Glomerular visceral epithelial cell (primary cell): ENCODE results near the gene JPH3.

Source experiments
- DNase-seq: peaks from one replicate; pipeline ENCODE4 v3.0.0-alpha.2; 2016; ENCODE audit errors: extremely low spot score

Gene JPH3

GRCh38 chr16:87626905-87627304, 24.6 kb downstream of the JPH3 start:
- DNase-seq = no peak

- no peak for DNase-seq
These were observed 25.4 kb downstream of the JPH3 start for GRCh38 chr16:87627542-87628245.

- DNase-seq = no peak
These were observed 26.1 kb downstream of the JPH3 start for GRCh38 chr16:87628246-87628923.

- DNase-seq = peak; percentile 73
These were observed 26.6 kb downstream of the JPH3 start for GRCh38 chr16:87628940-87629339.

GRCh38 chr16:87631067-87631466, 28.8 kb downstream of the JPH3 start:
- no peak for DNase-seq

- DNase-seq = no peak
These were observed 32.1 kb downstream of the JPH3 start for GRCh38 chr16:87634411-87634810.

GRCh38 chr16:87635541-87636049, 33.3 kb downstream of the JPH3 start:
- DNase-seq = peak; percentile 36

GRCh38 chr16:87636050-87636684, 33.9 kb downstream of the JPH3 start:
- peak; percentile 81 for DNase-seq

- no peak for DNase-seq
These were observed 34.4 kb downstream of the JPH3 start for GRCh38 chr16:87636741-87637140.

GRCh38 chr16:87637357-87637756, 35.0 kb downstream of the JPH3 start:
- no peak for DNase-seq

GRCh38 chr16:87638736-87639135, 36.4 kb downstream of the JPH3 start:
- DNase-seq = no peak

GRCh38 chr16:87641721-87642120, 39.4 kb downstream of the JPH3 start:
- no peak for DNase-seq

- no peak for DNase-seq
These were observed 40.2 kb downstream of the JPH3 start for GRCh38 chr16:87642491-87642890.

GRCh38 chr16:87644186-87644585, 41.9 kb downstream of the JPH3 start:
- DNase-seq = no peak

- DNase-seq = no peak
These were observed 42.3 kb downstream of the JPH3 start for GRCh38 chr16:87644596-87644995.

- DNase-seq = no peak
These were observed 43.5 kb downstream of the JPH3 start for GRCh38 chr16:87645802-87646201.

- DNase-seq = no peak
These were observed 45.3 kb downstream of the JPH3 start for GRCh38 chr16:87647431-87648185.

- no peak for DNase-seq
These were observed 45.9 kb downstream of the JPH3 start for GRCh38 chr16:87648236-87648635.

- no peak for DNase-seq
These were observed 46.6 kb downstream of the JPH3 start for GRCh38 chr16:87648698-87649487.

GRCh38 chr16:87652386-87652785, 50.1 kb downstream of the JPH3 start:
- DNase-seq = no peak

- no peak for DNase-seq
These were observed 50.5 kb downstream of the JPH3 start for GRCh38 chr16:87652799-87653198.
